Testis (tissue), 2 donors: ENCODE data around the gene TAF3.

Source experiments
- POLR2A ChIP-seq: fragments of 450-650 bp; IDR thresholded peaks from one replicate; pipeline ENCODE4 v1.6.1; 2017; ENCODE audit warnings: antibody characterized with exemption, mild to moderate bottlenecking, moderate library complexity
- TF ChIP-seq, protein P1 (sequence below), 3 experiments: fragments of 450-650 bp in 2 of 3; fragments of 200-600 bp in 1 of 3; sonication (generic) in 1 of 3; IDR thresholded peaks; one replicate each; pipeline ENCODE4 v1.5.1; 2016 to 2019; ENCODE audit warnings: antibody characterized with exemption in 3 of 3, mild to moderate bottlenecking in 2 of 3, moderate library complexity in 1 of 3

DNA sequence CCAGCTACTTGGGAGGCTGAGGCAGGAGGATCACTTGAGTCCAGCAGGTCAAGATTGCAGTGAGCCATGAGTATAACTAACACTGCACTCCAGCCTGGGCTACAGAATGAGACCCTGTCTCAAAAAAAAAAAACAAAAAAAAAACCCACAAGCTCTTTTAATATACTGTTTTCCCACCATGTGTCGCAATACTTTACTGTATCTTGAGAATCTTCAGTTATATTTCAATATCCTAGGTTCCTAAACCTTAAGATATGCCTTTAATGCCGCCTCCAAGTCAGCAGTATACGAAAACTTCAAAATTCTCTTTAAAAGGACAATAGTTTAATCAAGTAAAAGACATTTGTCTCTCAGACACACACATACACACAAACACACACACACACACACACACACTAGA lies 62.8 kb downstream of the TAF3 start:
- no peak for TF ChIP-seq POLR2A
- TF ChIP-seq, protein P1, sequence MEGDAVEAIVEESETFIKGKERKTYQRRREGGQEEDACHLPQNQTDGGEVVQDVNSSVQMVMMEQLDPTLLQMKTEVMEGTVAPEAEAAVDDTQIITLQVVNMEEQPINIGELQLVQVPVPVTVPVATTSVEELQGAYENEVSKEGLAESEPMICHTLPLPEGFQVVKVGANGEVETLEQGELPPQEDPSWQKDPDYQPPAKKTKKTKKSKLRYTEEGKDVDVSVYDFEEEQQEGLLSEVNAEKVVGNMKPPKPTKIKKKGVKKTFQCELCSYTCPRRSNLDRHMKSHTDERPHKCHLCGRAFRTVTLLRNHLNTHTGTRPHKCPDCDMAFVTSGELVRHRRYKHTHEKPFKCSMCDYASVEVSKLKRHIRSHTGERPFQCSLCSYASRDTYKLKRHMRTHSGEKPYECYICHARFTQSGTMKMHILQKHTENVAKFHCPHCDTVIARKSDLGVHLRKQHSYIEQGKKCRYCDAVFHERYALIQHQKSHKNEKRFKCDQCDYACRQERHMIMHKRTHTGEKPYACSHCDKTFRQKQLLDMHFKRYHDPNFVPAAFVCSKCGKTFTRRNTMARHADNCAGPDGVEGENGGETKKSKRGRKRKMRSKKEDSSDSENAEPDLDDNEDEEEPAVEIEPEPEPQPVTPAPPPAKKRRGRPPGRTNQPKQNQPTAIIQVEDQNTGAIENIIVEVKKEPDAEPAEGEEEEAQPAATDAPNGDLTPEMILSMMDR (IDR thresholded peaks at IDR 0.05) = no peak
